GM12872 (cell line): ENCODE measurements around the gene ATP1B4.

ENCODE experiments used
- CTCF ChIP-seq: IDR thresholded peaks from 3 replicates; pipeline ENCODE4 v1.5.1; 2011; ENCODE audit warnings: low read depth, mild to moderate bottlenecking, low read length, moderate library complexity; ENCODE audit not compliant: insufficient read depth

Gene ATP1B4

GRCh38 chrX:120377715-120378114 lies 15.8 kb downstream of the ATP1B4 start:
- no peak for TF ChIP-seq CTCF

DNA sequence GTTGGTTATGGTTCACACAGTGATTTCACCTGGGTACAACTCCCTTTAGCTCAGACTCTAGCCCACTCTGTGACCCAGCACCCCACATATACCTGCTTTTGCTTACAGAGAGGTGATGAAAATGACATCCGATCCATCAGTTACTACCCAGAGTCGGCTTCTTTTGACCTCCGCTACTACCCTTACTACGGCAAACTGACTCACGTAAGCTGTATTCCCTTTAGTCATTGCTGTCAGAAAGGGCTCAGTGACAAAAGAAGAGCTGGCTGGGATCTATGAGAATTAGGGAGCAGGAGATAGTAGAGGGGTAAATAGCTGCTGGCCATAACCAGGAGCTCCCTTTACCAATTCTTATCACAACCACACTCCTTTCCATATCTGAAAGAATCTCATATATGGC lies 16.7 kb downstream of the ATP1B4 start:
- TF ChIP-seq CTCF = no peak

DNA sequence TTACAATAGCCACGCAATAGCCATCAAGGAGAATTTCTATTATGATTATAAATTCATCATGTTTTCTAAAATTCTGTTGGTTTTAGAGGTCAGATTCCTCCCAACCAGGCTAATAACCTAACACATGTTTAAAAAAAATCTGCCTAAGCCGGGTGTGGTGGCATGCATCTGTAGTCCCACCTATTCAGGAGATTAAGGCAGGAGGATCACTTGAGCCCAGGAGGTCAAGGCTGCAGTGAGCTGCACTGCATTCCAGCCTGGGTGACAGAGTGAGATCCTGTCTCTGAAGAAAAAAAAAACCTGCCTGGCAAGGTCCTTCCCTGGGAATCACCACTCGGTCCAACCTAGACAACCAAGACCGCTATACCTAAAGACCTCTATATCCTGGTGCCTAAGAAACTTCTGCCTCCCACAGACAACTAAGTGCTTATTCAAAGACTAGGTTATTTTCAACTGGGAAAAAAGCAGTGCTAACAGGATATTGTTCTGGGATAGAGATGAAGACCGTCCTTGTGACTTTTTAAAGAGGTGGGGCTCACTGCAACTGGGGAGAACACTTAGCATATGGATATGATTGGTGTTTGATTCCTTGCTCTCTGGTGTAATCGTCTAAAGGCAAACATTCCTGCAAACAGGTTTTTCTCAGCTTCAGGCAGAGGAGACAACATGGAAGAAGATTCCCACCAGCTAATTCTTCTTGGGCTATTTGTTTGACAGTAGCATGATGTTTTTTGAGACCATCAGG lies 18.2 kb downstream of the ATP1B4 start:
- TF ChIP-seq CTCF = no peak

GRCh38 chrX:120380699-120381098 lies 18.8 kb downstream of the ATP1B4 start:
- TF ChIP-seq CTCF = peak; percentile 43; the same call in 1 of the 3 replicates

DNA sequence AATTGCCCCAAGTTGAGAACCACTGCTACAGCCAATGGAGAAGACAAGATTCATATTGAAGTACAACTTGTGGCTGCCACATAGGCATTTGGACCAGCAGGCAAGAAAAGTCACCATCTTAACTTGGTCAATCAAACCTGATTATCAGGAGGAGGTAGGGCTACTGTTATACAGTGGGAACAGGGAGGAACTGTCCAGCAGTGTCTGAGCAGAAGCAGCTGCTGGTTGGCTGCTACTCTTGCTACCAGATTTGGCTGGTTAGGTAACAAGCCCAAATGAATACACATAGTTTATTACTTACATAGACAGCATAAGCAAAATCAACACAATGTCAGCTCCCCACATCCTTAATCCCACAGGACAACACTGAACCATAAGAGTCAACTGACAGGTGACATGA lies 39.4 kb downstream of the ATP1B4 start:
- TF ChIP-seq CTCF = no peak

DNA sequence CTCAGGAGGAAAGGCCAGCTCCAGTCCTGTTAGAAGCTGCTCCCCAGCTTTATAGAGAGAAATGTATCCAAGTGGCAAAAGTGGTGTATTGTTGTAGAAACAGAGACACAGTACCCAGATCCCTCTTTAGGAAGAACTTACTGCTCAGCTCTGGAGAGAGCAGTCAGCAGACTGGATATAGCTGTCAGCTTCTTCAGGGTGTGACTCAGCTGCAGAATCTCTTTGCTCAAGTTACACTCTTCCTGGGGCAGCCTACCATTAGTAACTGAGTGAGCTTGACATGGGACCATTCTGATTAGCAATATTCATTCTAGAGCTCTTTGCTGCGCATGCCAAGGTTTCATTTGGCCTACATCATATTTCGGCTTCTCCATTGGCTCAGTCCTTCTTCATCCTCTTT lies 40.5 kb downstream of the ATP1B4 start:
- no peak for TF ChIP-seq CTCF

DNA sequence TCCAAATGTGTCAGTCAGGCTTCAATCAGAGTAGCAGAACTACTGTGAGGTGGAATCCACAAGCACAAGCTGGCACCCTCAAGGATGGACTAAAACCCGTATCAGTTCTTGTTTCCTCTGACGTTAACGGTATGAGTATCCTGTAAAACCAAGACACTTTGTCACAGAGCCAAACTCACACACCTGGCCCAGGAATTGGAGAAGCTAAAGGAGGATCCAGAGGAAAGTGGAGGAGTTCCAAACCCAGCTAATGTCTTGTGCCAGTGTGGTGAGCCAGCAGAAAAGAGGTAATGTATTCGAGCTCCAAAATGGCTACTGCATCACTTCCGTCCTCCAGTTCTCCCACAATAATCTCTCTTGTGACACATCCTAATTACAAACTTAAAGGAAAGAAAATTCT lies 44.7 kb downstream of the ATP1B4 start:
- TF ChIP-seq CTCF = no peak
